ENCODE results near the gene PSPC1. TPM values are rescaled to one million over a fixed set of nuclear protein-coding genes. Genes with fewer than 3 reads are reported as not detected.

PSPC1 gene
- total RNA-seq, result 52.1 and 55.0 TPM in 2 replicates

GRCh38 chr13:19782727-19783682 is at the start of gene PSPC1:
TSS of gene PSPC1 (minus strand) at chr13:19782945. CDS start at chr13:19782757, 188 bp downstream.

Small RNA genes lying within 50 kb of the gene (small RNA-seq; reads per million reads assigned to genes)
- not detected for gene RN7SL166P

Other genes starting within 250 kb of the PSPC1 start
- gene TPTE2, start 221.4 kb downstream of the PSPC1 start, total RNA-seq, result not detected in 2 replicates
- gene MPHOSPH8, start 149.3 kb downstream of the PSPC1 start, total RNA-seq, result 9.4 and 11.2 TPM in 2 replicates
- 22.8 and 23.5 TPM in 2 replicates for gene ZMYM5, start 80.7 kb upstream of the PSPC1 start, total RNA-seq
- 63.1 and 76.6 TPM in 2 replicates for gene ZMYM2, start 175.8 kb upstream of the PSPC1 start, total RNA-seq